Hematopoietic multipotent progenitor cell treated with erythropoietin and hydrocortisone succinate and interleukin-3 and kit ligand, for 17 days (in vitro differentiated cells): Measurements from ENCODE around the gene ENOX2.

Experiments used
- DNase-seq: peaks from one replicate; pipeline ENCODE4 v3.0.0-alpha.2; 2015; ENCODE audit warnings: low spot score

The ENOX2 gene

DNA sequence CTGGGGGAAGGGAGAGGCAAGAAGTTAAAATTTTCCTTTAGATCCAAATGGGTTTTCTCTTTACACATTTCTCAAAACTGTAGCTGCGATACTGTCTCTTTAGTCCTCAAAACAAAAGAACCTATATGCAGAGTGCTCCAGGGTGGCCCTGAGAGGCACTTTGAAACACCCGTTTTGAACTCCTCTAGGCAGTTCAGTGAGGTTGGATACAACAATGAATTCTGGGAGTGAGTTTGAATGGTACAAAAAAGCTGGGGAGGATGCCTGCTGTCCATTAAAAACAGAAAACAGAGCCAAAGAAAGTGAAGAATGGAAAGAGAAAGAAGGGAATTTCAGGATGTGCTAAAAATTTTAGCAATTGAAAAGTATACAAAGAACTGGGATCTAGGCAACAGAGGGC is 23.1 kb downstream of the ENOX2 start:
- no peak for DNase-seq

DNA sequence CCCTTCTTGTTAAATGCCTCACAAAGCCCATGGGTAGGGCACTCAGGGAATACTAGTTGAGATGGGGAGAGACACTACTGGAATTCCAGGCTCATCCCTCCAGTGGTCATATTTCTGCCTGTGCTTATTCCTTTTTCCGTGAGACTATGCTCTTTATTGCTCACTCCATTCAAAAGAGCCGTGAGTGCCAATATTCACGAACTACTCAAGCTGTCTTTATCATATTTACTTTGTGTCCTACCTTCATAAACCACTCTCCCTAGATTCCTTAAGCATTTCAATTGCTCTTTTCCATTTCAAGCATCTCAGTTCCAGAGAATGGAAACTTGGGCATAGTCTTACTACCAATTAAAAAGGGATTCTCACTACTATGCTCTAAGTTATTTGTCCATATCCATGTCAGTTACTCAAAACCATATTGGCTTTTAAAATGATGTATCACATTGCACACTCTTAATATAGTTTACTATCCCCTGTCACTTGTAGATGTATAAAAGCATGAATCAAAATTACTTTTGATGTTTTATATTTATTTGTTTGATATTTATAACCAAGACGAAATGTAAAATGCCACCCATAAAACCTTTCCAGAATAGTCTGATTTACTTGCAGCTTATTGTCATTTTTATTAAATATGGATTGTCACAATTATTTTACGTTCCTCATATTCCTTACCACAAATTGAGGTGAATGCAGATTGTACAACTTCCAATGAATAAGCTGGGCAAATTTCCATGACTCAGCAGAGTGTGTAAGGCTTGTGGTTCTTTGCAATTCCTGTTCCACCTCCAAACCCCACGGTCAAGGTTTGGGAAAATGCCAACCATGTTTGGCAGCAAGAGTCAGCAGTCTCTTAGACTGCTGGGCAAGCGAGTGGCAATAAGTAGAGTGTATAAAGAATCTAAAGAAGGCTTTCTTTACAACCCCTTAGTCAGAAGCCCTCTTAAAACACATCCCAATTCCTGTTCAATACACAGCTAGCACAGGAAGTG is 24.4 kb downstream of the ENOX2 start:
- no peak for DNase-seq

DNA sequence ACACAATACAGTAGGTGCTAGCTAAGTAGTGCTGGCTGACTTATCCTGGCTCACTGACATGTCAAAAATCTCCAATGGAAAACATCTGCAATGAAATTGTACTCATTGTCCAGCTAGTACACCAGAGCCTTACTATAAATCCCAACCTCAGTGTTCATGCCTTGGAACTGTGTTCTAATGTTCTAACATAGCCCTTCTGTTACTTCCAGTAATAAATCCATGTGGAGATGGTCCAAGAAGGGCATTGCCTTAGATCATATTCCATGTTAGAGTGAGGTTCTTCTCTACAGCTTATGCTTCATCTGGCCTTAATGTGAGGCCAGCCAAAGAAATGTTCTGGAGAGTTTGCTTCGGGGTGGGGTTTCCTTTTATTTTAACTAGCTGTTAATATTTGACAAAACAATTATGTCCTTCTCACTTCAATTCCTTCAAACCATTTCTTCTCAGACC is 25.1 kb downstream of the ENOX2 start:
- DNase-seq = no peak

DNA sequence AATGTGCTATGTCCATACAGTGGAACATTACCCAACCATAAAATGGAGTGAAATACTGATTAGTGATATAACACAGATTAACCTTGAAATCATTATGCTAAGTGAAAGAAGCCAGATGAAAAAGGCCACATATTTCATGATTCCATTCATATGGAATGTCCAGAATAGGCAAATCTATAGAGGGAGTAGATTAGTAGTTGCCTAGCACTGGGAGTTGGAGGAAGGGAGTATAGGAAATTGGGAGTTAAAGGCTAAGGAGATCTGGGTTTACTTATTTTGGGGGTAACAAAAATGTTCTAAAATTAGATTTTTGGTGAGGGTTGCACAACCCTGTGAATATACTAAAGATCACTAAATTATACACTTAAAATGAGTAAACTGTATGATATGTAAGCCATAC is 26.8 kb downstream of the ENOX2 start:
- DNase-seq = no peak

DNA sequence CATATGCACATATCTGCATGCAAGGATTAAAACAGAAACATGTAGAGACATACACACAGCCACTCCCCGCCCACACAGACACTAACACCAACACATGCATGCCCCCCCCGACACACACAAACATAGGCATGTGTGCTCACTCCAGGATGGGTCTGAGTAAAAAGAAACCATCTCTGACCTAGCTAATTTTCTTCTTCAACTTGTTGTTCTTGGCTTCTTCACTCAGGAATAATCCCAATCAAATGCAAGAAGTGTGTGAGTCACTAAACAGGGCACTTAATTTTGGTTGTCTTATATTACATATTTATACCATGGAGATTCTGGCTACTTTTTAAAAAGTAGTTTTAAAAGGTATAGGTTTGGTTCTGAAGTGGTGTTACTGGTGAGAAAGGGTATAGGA is 28.3 kb downstream of the ENOX2 start:
- DNase-seq = no peak

DNA sequence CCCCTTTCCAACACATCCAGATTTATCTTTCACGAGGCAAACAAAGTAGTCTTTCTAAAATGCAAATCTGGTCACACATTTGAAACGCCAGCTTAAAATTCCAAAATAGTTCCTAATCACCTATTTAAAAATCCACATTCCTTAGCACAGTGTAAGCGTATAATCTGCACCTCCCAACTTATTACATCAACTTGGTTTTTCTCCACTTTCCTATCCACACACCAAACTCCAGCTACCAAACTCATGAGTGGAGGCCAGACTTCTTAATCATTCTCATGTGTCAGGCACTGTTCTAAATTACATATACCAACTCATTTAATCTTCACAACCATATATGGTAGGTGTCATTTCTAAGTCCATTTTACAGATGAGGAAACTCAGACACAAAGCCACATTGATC is 33.8 kb downstream of the ENOX2 start:
- no peak for DNase-seq

DNA sequence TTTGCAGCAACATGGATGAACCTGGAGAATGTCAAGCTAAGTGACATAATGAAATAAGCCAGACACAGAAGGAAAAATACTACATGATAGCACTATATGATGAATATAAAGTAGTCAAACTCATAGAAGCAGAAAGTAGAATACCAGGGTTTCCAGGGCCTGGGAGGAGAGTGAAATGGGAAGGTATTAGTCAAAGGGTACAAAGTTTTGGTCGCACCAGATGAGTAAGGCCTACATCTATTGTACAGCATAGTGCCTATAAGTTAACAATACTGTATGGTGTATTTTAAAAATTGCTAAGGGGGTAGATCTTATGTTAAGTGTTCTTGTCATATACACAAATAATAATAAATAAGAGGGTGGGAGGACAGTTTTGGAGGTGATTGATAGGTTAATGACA is 41.5 kb downstream of the ENOX2 start:
- no peak for DNase-seq

DNA sequence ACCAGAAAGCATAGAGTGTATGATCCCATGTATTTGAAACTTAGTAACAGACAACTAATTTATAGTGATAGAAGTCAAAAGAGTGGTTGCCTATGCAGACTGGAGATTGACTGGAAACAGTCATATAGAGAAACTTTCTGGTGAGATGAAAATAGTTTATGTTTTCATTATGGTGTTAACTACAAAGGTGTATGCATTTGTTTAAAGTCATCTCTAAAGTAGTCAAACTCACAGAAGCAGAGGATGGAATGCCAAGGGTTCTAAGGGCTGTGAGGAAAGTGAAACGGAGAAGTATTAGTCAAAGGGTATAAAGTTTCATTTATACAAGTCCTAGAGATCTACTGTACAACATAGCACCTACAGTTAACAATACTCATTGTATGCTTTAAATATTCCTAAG is 45.8 kb downstream of the ENOX2 start:
- no peak for DNase-seq

DNA sequence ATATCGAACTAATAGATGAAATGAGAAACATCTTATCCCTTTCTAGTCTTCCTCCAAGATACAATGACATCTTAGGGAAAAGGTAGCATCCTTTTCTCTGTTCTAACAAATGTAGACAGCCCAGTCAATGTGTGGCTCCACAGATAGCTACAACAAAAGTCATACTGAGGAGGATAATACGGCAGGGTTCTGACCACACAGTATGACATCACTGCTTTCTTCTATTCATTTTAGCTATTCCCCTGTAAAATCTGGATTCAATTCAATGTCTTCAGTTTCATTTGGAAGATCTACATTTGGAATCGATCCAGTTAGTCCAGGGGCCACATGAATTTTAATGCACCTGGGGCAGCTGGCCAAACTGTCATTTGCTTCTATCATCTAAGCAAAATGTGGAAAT is 51.4 kb downstream of the ENOX2 start:
- DNase-seq = no peak

DNA sequence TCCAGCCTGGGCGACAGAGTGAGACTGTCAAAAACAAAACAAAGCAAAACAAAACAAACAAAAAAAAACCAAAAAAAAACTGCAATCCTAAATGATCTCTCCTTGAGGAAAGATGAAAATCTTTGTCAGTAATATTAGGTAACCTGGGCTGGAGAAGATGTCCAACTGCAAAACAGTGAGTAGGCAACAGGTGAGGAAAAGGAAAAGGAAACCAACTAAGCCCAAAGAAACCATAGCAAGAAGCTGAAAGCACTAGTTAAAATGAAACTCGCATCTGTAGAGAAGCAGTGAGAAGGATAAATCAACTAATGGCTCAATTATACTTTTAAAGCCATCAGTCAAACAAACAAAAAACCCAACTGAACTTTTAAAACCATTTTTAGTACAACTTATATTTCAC is 54.2 kb downstream of the ENOX2 start:
- no peak for DNase-seq

DNA sequence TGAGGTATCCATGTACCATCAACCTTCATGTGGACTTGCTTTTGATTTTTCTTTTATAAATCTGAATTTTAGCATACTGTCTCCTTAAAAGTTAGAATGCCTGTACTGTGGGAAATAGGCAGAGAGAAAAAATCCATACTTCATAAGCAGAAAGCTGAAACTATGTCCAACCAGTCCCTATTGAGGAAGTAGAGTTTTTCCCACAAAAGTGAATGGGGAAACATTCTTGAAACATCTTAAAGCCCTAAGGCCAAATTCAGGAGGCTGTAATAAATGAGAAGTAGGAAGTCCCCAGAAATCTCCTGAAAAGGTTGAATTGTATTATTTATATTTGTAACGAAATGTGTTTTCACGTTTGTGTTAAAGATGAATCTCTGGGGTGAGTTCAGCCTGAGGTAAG is 56.3 kb downstream of the ENOX2 start:
- no peak for DNase-seq

DNA sequence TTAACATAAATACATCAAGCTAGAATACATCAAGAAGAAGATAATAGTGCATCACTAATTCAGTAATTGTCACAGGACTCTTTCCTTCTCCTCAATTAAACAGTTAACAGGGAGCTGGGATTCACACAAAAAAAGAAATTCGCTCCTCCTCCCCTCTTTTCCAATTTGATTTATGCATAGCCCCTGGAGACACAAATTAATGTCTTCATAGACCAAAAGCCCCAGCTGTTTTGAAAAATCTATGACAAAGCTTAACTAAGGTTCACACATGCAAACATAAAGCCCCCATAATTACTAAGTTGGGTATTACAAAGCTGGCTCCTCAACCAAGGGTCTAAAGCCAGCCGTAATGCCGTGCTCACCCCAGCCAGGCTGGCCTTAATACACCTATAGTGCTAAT is 61.2 kb downstream of the ENOX2 start:
- DNase-seq = no peak

DNA sequence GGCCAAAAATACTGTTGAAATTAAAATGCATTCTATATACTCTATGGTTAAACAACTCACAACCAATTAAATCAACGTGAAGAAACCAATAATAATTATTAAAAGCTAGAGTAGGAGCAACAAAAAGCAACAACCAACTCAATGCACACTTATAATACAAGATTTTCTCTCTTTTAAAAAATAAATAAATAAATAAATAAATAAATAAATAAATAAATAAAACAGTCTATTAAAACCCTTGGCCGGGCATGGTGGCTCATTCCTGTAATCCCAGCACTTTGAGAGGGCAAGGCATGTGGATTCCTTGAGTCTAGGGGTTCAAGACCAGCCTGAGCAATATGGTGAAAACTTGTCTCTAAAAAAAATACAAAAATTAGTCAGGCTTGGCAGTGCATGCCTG is 62.7 kb downstream of the ENOX2 start:
- no peak for DNase-seq

DNA sequence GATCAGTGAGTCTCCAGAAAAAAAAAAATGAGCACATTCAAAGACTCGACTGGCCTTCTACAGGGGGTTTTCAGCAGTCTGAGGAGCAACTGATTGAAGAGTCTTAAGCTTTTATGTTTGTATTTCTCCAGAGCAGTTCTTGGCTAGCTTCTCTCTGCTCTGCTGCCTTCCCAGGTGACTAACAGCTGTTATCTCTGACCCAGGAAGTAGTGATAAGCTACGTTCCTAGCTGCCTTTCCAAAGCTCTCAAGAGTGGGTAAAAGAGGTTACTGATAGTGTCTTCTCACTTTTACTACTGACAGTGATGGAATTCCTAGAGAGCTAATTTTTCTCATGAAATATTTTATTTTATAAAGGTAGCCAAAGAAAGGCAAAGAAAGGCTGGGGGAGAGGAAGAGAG is 66.6 kb downstream of the ENOX2 start:
- DNase-seq = no peak

DNA sequence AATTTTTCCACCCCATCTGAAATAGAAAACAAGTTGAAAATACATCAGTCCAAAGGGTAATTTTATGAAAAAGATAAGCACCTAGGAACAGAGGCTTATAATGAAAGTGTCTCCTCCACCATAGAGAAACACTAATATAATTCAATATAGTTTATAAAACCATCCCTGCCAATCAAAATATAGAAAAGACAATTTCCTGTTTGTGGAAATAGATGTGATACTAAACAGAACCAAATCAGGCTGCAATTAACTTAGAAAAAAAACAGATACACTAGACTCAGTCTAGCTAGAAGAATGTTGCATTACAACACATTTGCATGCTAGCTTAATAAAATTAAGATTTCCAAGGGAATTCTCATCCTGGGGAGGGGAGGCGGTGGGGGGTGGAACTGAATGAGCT is 68.2 kb downstream of the ENOX2 start:
- no peak for DNase-seq

DNA sequence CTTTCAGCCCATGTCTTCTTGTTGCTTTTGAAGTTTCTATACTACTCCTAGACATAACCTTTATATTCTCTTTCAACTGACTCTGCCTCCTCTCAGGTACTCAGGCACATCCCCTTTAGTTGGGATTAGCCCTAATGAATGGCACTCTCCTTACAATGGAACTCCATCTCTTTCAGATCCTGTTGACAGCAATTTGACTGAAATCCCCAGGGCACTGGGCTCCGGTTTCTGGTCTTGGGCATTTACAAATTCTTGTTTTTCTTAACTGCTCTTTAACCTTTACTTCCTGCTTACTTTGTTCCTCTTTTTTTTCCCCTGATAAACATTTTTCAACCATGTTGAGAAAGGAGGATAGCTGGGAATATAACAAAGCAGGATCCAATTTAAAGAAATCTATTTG is 68.9 kb downstream of the ENOX2 start:
- DNase-seq = no peak

DNA sequence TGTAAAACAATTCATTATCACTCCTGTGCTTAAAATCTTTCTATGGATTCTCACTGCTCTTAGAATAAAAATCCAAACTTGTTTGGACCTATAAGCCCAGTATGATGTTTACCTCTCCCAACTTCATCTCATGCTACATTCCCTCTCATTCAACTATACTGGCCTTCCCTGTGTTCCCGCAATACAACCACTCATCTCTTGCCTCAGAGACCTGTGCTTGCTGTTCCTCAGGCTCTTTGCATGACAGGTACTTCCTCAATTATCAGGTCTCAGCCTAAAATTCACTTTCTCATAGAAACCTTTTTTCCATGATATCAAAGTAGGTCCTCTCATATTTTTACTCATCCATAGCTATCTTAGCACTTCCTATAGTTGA is 71.7 kb downstream of the ENOX2 start:
- DNase-seq = no peak

DNA sequence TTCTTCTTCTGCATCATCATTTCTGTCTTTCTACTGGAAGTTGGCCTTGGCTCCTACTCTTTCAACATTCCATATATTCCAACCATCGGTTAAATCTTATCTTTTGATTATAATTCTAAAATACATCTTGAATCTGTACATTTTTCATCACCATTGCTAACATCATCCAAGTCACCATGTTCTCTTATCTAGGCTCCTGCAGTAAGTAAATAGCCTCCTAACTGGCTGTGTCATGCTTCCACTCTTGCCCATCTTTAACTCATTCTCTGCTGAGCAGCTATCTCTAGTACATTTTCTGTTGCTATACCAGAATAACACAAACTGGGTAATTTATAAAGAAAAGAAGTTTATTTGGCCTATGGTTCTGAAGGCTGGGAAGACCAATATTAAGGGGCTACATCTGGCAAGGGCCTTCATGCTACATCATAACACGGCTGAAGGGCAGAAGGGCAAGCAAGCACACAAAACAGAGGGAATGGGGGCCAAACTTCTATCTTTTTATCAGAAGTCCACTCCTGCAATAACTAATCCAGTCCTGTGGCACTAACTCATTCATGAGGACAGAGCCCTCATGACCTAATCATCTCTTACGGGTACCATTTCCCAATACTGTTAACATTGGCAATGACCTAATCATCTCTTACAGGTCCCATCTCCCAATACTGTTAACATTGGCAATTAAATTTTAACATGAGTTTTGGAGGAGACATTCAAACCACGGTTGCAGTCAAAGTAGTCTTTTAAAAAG is 72.2 kb downstream of the ENOX2 start:
- DNase-seq = no peak

DNA sequence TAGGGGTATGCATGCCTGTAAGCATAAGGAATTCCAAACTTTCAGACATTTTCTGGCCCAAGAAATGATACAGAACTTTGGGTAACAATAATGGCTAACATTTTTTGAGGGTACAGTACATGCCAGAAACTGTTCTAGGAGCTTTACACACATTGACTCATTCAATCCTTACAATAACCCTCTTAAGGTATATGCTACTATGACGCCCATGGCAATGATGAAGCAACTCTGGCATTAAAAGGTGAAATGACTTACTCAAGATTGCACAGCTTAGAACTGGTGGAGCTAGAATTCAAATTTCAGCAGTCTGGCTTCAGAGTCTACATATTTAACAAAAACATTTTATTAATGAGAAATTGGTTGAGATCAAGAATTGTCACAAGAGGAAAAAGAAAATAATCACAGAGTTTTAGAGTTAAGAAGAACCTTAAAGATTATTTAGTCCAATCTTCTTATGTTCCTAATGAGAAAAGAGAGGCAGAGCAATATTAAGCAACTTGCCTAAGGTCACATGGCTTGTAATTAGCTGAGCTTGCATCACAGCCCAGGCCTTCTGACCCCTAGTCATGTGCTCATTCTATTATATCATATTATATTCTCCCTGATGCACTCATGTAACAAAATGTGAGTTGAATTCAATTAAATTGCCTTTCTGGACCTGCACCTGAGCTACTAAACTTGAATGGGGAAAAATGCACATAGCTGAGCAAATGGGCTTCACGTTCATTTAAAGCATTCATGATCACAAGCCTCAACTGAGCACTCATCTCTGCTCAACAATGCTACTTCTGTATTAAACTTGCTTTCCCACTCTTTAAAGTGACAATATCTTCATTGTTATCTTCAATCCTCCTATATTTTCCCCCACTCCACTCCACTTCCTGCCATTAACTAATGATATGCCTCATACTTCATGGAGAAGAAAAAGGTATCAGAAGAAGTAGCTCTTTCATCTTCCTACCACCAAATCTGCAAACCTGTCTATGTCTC is 73.2 kb downstream of the ENOX2 start:
- no peak for DNase-seq

DNA sequence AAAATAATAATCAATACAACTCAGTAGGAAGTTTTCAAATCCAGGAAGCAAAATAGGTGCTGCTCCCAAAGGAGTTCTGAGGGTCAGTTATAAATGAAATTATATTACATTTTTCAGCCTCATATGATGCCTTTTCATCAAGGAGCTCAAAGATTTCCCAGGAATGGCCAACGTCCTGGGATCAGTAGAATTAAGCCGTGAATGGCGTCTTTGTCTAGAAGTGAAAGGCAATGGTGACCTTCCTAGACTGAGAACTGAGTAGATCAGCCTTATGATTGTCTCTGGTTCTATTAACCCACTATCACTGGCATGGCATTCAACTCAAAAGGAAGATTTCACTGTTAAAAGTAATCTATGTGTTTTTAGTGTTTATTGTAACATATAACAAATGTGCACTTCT is 74.4 kb downstream of the ENOX2 start:
- no peak for DNase-seq

DNA sequence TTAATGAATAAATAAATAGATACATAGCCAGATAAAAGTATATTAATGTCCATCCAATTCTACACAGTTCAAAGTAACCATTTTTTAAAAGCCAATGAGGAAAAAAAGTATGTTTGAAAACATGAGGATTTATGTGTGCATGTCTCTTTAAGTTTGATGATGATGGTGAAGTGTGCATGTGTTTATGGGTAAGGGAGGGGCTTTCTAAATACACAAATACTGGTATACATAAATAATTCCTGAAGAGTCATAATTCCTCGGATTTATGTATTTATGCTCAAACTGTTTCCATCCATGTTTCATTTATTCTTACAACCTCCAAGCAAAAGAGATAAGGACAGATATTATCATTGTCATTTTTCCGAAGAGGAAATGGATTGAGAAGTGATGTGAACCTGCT is 75.4 kb downstream of the ENOX2 start:
- no peak for DNase-seq

DNA sequence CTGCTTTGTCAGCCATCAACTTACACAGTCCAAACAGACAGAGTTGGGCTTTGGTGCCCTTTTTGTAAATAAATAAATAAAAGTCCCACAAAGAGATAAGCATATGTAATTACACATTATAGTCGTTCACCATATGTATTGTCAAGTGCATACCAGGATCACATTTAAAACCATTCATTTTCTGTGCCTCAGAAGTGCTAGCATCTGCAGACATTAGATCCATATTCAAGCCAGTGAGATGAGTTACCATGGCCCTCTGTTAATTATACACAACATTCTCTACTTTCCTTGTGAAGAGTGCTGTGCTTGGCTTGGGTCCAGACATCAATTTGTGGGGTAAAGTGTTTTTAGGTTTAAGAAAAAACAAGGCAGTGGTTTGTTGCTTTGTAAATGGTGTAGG is 76.8 kb downstream of the ENOX2 start:
- no peak for DNase-seq
